ENCODE measurements around the gene TXNDC8. TPM values are rescaled to one million over a fixed set of nuclear protein-coding genes. Genes with fewer than 3 reads are reported as not detected.

Gene TXNDC8
- total RNA-seq, 2 experiments from 2014 or later = not detected

DNA sequence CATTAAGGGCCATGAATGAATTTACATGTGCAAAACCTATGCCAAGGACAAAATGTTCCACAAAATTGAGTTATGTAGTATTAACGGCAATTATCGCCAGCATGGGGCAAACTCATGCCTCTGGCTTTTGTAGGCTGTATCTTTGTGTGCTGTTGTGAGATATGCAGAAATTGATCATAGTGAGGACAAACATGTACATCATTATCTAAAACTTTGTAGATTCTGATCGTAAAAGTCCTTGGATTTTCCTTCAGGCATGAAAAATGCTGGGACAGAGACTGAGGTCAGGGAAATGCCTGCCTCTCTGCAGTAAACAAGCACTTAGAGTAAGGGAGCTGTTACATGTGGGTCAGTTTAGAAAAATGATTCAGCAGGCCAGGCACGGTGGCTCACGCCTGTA, 5.9 kb upstream of the TXNDC8 start:
- Mint-ChIP-seq H3K4me3 (no peak overlapping the region), H3K27me3 (ENCODE audit: low read depth) (no peaks in the 10 kb centered on the region), H3K36me3 (ENCODE audit: low read depth) (no peaks in the 10 kb centered on the region), H3K27ac (no peak overlapping the region), H3K9me3 (ENCODE audit: insufficient read depth) (peaks cover 3% of the 10 kb centered on the region), H3K4me1 (ENCODE audit: low read depth) (no peaks in the 10 kb centered on the region)
- ChIA-PET CTCF (no interaction called here), POLR2A (no interaction called here)
- DNase-seq = no peak
- ATAC-seq = no peak

DNA sequence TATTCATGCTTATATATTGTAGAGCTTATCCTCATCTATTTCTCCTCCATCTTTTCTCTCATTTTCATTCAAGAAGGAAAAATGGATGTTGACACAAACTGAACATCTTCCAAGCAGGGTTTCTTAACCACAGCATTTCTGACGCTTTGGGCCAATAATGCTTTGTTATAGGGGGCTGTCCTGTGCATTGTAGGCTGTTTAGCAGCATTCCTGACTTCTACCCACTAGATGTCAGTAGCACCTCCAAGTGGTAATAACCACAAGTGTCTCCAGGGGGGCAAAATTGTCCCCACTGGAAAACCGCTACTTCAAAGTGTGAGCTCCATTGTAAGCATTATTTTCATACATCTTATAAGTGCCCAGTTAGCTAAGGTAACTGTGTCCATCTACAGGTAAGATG, 2.6 kb upstream of the TXNDC8 start:
- H3K27me3 Mint-ChIP-seq (ENCODE audit: low read depth) = no peaks in the 10 kb centered on the region
- ATAC-seq (no peak), DNase-seq (no peak)
- H3K9me3 Mint-ChIP-seq (ENCODE audit: insufficient read depth) = peaks cover 3% of the 10 kb centered on the region
- ChIA-PET CTCF (no interaction called here), POLR2A (no interaction called here)
- no peaks in the 10 kb centered on the region for H3K4me1 Mint-ChIP-seq (ENCODE audit: low read depth)
- H3K36me3 Mint-ChIP-seq (ENCODE audit: low read depth) = no peaks in the 10 kb centered on the region
- H3K4me3 Mint-ChIP-seq = no peak overlapping the region
- no peak overlapping the region for H3K27ac Mint-ChIP-seq

DNA sequence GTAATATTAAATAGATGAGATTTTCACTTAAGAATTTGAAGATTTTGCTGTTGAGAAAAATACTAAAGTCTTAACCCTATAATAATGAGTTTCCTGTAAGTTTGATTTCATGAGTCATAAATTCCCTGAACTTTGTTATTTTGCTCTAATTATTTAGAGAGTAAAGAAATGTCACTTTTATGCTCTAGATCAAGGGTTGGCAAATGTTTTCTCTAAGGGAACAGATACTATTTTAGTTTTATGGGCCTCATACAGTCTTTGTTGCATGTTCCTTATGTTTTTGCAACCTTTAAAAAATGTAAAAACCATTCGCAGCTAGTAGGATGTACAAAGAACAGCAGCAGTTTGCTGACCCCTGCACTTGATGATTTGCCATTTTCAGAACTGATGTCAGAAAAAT, 480 bp upstream of the TXNDC8 start:
- Mint-ChIP-seq H3K27ac (no peak overlapping the region), H3K36me3 (ENCODE audit: low read depth) (no peaks in the 10 kb centered on the region), H3K4me3 (no peak overlapping the region), H3K27me3 (ENCODE audit: low read depth) (no peaks in the 10 kb centered on the region), H3K9me3 (ENCODE audit: insufficient read depth) (peaks cover 3% of the 10 kb centered on the region), H3K4me1 (ENCODE audit: low read depth) (no peaks in the 10 kb centered on the region)
- no peak for DNase-seq
- no peak for ATAC-seq
- CTCF ChIA-PET = interaction anchor here (1.1 kb wide), 1 partner anchor 9 kb away, joined by 3 read pairs; no protein-coding TSS in a partner anchor
- POLR2A ChIA-PET = no interaction called here

DNA sequence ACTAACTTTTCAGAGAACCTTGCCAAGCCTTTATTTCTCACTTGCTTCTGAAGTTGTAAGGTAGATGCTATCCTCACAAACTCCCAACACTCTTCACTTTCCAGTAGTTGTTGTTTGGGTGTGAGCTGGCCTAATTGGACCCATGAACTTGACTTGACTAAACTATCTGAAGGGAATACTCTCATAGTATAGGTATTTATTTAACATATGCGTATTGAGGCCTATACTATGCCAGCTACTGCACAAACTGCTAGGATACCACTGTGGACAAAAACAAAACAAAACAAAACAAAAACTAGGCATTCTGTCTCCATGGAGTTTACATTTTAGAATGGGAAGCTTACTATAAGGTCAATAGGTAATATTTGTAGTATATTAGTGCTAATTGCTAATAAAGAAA, 1.3 kb downstream of the TXNDC8 start:
- Mint-ChIP-seq H3K4me3 (no peak overlapping the region), H3K9me3 (ENCODE audit: insufficient read depth) (peaks cover 3% of the 10 kb centered on the region), H3K36me3 (ENCODE audit: low read depth) (no peaks in the 10 kb centered on the region), H3K4me1 (ENCODE audit: low read depth) (no peaks in the 10 kb centered on the region), H3K27ac (no peak overlapping the region), H3K27me3 (ENCODE audit: low read depth) (peaks cover 3% of the 10 kb centered on the region)
- ChIA-PET POLR2A (no interaction called here), CTCF (interaction anchor here (0.6 kb wide), 1 partner anchor 15 kb away, joined by 4 read pairs; no protein-coding TSS in a partner anchor)
- DNase-seq = no peak
- ATAC-seq = no peak

DNA sequence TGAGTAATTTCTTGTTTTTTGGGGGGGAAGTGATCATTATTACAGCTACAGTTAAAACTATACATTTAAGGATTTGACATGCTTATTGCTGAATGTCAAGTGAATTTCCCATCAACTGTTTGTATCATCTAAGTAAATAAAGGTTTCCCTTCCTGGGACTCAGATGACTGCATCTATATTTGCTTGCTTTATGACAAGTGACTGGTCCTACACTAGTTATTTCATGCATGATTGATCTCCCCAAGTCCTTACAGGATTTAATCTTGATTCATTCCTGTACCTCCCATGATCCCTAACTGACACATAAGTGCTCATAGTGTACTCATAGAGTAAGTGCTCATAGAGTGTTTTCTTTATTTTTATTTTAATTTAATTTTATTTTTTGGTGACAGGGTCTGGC, 2.8 kb downstream of the TXNDC8 start:
- POLR2A ChIA-PET = no interaction called here
- CTCF ChIA-PET = no interaction called here
- no peak for ATAC-seq

DNA sequence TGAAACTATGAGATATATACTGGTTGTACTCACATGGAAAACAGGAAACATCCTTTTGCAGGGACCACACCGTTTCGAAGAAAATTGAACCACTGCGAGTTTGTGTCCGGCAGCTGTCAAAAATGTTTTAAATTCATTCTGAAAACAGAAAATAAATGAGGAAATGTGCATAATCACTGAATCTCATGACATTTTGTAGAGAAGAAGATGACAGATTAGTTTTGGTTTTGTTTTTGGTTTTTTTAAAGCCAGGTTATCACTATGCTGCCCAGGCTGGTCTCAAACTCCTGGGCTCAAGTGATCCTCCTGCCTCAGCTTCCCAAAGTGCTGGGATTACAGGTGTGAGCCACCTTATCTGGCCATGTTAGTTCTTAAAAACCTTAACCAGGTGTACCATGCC, 3.5 kb downstream of the TXNDC8 start:
- no peaks in the 10 kb centered on the region for H3K9me3 Mint-ChIP-seq (ENCODE audit: insufficient read depth)
- CTCF ChIA-PET = no interaction called here
- peaks cover 12% of the 10 kb centered on the region for H3K4me1 Mint-ChIP-seq (ENCODE audit: low read depth)
- no peak overlapping the region for H3K27ac Mint-ChIP-seq
- DNase-seq (no peak), ATAC-seq (no peak)
- H3K27me3 Mint-ChIP-seq (ENCODE audit: low read depth) = peaks cover 3% of the 10 kb centered on the region
- POLR2A ChIA-PET = no interaction called here
- no peak overlapping the region for H3K4me3 Mint-ChIP-seq
- no peaks in the 10 kb centered on the region for H3K36me3 Mint-ChIP-seq (ENCODE audit: low read depth)

More for the DNA sequence above, 2.8 kb downstream of the TXNDC8 start:
- Mint-ChIP-seq H3K36me3 (ENCODE audit: low read depth) (no peaks in the 10 kb centered on the region), H3K4me3 (no peak overlapping the region), H3K27ac (no peak overlapping the region), H3K9me3 (ENCODE audit: insufficient read depth) (no peaks in the 10 kb centered on the region), H3K4me1 (ENCODE audit: low read depth) (peaks cover 8% of the 10 kb centered on the region), H3K27me3 (ENCODE audit: low read depth) (peaks cover 3% of the 10 kb centered on the region)
- no peak for DNase-seq

DNA sequence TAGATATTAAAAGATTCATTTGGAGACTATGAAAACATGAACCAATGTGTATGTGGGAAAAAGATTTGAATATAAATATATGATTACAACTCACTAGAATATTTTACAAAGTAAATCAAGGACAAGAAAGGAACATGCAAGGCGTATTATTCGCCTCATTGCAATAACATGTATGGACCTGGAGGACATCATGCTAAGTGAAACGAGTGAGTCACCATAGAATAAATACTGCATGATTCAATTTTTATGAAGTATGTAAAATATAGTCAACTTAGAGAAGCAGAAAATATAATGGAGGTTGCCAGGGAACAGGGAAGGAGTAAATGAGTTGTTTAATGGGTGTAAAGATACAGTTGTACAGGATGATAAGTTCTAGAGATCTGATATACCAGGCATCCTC, 4.9 kb downstream of the TXNDC8 start:
- H3K9me3 Mint-ChIP-seq (ENCODE audit: insufficient read depth) = no peaks in the 10 kb centered on the region

DNA sequence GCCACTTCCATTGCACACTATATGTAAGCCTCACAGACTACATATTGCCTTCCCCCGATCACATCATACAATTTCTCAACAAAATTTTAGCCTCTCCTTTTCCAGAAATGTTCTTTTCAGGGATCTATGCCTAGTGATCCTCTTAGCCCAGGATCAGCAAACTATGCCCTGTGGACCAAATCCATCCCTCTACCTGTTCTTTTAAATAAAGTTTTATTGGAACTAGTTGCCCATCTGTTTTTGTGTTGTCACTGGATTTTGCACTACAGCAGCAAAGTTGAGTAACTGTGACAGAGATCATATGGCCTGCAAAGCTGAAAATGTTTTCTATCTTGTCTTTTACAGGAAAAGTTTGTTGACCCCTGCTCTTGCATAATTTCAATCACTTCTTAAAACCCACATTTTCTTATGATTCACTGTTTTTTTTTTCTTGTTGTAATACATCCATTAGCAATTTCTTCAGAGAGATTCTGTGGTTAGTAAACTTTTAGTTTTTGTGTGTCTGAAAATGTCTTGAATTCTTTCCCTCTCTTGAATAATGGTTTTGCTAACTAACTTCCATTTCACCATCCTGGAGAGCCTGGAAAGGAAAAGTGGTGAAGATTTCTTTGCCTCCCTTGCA, 7.1 kb downstream of the TXNDC8 start:
- H3K4me3 Mint-ChIP-seq = no peak overlapping the region
- CTCF ChIA-PET = interaction anchor here (0.6 kb wide), 1 partner anchor 68 kb away, joined by 3 read pairs; no protein-coding TSS in a partner anchor
- no peaks in the 10 kb centered on the region for H3K9me3 Mint-ChIP-seq (ENCODE audit: insufficient read depth)

More for the DNA sequence above, 4.9 kb downstream of the TXNDC8 start:
- no peak overlapping the region for H3K27ac Mint-ChIP-seq
- peaks cover 12% of the 10 kb centered on the region for H3K4me1 Mint-ChIP-seq (ENCODE audit: low read depth)
- ChIA-PET POLR2A (no interaction called here), CTCF (no interaction called here)
- H3K27me3 Mint-ChIP-seq (ENCODE audit: low read depth) = peaks cover 3% of the 10 kb centered on the region
- ATAC-seq (no peak), DNase-seq (no peak)
- no peak overlapping the region for H3K4me3 Mint-ChIP-seq
- H3K36me3 Mint-ChIP-seq (ENCODE audit: low read depth) = no peaks in the 10 kb centered on the region

DNA sequence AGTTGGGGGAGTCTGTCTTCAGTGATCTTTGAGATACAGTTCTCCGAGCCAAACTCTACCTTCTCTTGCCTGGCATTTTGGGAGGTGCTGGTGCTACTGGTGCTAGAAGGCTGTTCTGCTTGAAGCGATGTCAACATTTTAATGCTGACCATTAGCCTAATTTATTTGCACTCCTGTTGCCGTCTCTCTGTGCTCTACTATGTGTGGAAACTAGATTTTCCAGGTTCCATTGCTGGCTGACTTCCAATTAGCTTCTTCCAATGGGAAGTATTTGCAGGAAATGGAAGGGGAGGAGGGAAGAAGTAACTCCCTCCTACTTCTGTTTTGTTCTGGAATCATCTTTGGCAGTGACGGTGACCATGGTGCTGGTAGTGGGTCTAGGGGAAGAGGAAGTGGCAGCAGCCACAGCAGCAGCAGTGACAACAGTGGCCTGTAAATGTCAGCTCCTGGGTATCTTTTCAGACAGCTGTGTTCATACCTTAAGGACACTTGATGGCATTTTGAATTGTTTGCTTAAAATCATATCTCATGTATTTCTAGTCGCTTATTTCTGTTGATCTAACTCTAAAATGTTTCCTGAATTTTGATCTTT, 7.9 kb downstream of the TXNDC8 start:
- H3K36me3 Mint-ChIP-seq (ENCODE audit: low read depth) = no peaks in the 10 kb centered on the region
- no peak overlapping the region for H3K4me3 Mint-ChIP-seq
- peaks cover 3% of the 10 kb centered on the region for H3K27me3 Mint-ChIP-seq (ENCODE audit: low read depth)
- H3K27ac Mint-ChIP-seq = no peak overlapping the region
- DNase-seq (no peak), ATAC-seq (no peak)
- POLR2A ChIA-PET = no interaction called here
- CTCF ChIA-PET = interaction anchor here (0.6 to 1.0 kb wide), 2 partner anchors 8 to 67 kb away, joined by 3 read pairs; partner anchors contain the start of gene TXNDC8
- H3K4me1 Mint-ChIP-seq (ENCODE audit: low read depth) = peaks cover 12% of the 10 kb centered on the region
- no peaks in the 10 kb centered on the region for H3K9me3 Mint-ChIP-seq (ENCODE audit: insufficient read depth)

More for the DNA sequence above, 7.1 kb downstream of the TXNDC8 start:
- H3K27ac Mint-ChIP-seq = no peak overlapping the region
- no peaks in the 10 kb centered on the region for H3K36me3 Mint-ChIP-seq (ENCODE audit: low read depth)
- DNase-seq (no peak), ATAC-seq (no peak)
- H3K27me3 Mint-ChIP-seq (ENCODE audit: low read depth) = peaks cover 3% of the 10 kb centered on the region
- peaks cover 12% of the 10 kb centered on the region for H3K4me1 Mint-ChIP-seq (ENCODE audit: low read depth)
- POLR2A ChIA-PET = no interaction called here

DNA sequence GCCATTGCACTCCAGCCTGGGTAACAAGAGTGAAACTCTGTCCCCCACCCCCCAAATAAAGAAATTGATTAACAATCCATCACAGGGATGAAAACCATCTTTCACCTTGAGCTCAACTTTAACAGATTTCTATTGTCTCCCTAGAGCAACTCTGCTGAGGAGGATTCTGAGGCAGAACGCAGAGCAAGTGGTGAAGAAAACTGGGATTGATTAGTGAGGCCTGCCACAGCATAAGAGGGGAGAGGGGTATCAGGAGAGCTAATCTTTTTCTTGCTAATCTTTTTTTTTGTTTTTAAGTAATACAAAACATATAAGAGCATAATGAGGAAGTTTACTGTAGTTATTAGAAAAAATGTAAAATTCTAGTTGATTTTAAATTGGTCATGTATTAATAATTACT, 8.9 kb downstream of the TXNDC8 start:
- DNase-seq = no peak
- Mint-ChIP-seq H3K27me3 (ENCODE audit: low read depth) (peaks cover 3% of the 10 kb centered on the region), H3K27ac (no peak overlapping the region), H3K36me3 (ENCODE audit: low read depth) (no peaks in the 10 kb centered on the region), H3K4me3 (no peak overlapping the region), H3K9me3 (ENCODE audit: insufficient read depth) (no peaks in the 10 kb centered on the region), H3K4me1 (ENCODE audit: low read depth) (peaks cover 12% of the 10 kb centered on the region)
- ATAC-seq = no peak
- ChIA-PET CTCF (interaction anchor here (1.0 kb wide), 1 partner anchor 9 kb away, joined by 3 read pairs; the partner anchor contains the start of gene TXNDC8), POLR2A (no interaction called here)

DNA sequence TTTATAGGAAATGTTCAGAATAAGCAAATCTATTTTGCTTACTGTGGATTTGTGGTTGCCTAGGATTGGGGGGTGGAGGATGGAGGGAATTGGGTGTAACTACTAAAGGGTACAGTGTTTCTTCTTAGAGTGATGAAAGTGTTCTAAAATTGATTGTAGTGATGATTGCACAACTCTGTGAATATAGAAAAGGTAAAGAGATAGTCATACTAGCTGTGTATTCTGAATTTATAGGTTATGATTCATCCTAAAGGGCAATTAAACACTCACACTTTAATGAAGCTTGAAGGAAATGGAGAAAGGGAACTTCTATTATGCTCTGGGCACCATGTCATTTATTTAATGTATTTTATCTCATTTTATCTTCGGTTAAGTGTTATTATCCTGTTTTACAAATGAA, 9.9 kb downstream of the TXNDC8 start:
- H3K36me3 Mint-ChIP-seq (ENCODE audit: low read depth) = no peaks in the 10 kb centered on the region
- ATAC-seq = no peak
- H3K4me1 Mint-ChIP-seq (ENCODE audit: low read depth) = peaks cover 12% of the 10 kb centered on the region
- H3K27ac Mint-ChIP-seq = no peak overlapping the region
- POLR2A ChIA-PET = no interaction called here
- no peaks in the 10 kb centered on the region for H3K9me3 Mint-ChIP-seq (ENCODE audit: insufficient read depth)
- DNase-seq = no peak
- CTCF ChIA-PET = no interaction called here
- H3K4me3 Mint-ChIP-seq = no peak overlapping the region
- peaks cover 2% of the 10 kb centered on the region for H3K27me3 Mint-ChIP-seq (ENCODE audit: low read depth)

DNA sequence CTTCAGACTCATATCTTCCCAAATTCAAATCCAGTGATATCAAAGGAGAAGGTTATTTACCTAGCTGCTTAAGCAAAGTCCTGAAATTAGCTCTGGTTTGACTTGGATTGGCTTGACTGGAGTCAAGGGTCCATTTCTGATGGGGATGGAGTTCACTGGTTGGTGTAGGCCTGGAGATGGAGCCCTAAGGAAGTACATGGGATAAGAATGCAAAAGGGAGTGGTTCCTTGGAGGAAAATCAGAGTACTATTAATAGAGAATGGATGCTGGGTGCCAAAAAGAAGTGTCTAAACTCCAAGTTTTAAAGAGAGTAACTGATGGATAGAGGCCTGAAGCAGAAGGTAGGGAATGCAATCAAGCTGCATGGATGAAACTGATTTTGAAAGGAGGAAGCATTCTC, 13.8 kb downstream of the TXNDC8 start:
- ATAC-seq (no peak), DNase-seq (no peak)
- H3K4me3 Mint-ChIP-seq = no peak overlapping the region
- H3K36me3 Mint-ChIP-seq (ENCODE audit: low read depth) = no peaks in the 10 kb centered on the region
- H3K27ac Mint-ChIP-seq = no peak overlapping the region
- ChIA-PET POLR2A (no interaction called here), CTCF (no interaction called here)
- H3K27me3 Mint-ChIP-seq (ENCODE audit: low read depth) = peaks cover 2% of the 10 kb centered on the region
- no peaks in the 10 kb centered on the region for H3K4me1 Mint-ChIP-seq (ENCODE audit: low read depth)
- H3K9me3 Mint-ChIP-seq (ENCODE audit: insufficient read depth) = no peaks in the 10 kb centered on the region
